Lung (tissue), 12 donors: ENCODE results near the gene LDLRAD4. TPM values are rescaled to one million over a fixed set of nuclear protein-coding genes. Genes with fewer than 3 reads are reported as not detected.

Experiments used
- ATAC-seq: fragments of 200-7000 bp; cut with Tn5 transposase; one replicate; pipeline ENCODE4 v1.9.1; 2020; ENCODE audit warnings: moderate number of reproducible peaks; ENCODE audit not compliant: insufficient read depth, low FRiP score
- DNase-seq, 3 donors: peaks; one replicate each; pipeline ENCODE4 v3.0.0-alpha.2; 2013 to 2017
- H3K27ac ChIP-seq, 2 donors: one replicate each; pipeline ENCODE4 v1.5.1; 2013; ENCODE audit warnings: mild to moderate bottlenecking in 2 of 2, moderate library complexity in 2 of 2, control low read depth in 1 of 2, inconsistent platforms in 1 of 2, low read depth in 1 of 2, low read length in 1 of 2
- H3K27me3 ChIP-seq, 3 donors: one replicate each; pipeline ENCODE4 v1.5.1; 2013; ENCODE audit warnings: low read length in 2 of 3; ENCODE audit not compliant: control insufficient read depth in 3 of 3, insufficient read depth in 3 of 3
- H3K36me3 ChIP-seq, 4 donors: one replicate each; pipeline ENCODE4 v1.5.1; 2013; ENCODE audit warnings: low read length in 4 of 4, mild to moderate bottlenecking in 1 of 4, moderate library complexity in 1 of 4; ENCODE audit not compliant: control insufficient read depth in 4 of 4, insufficient read depth in 4 of 4
- H3K4me1 ChIP-seq, 5 donors: one replicate each; pipeline ENCODE4 v1.5.1; 2013; ENCODE audit warnings: low read length in 5 of 5, mild to moderate bottlenecking in 2 of 5, moderate library complexity in 1 of 5; ENCODE audit not compliant: control insufficient read depth in 5 of 5, insufficient read depth in 5 of 5
- H3K4me3 ChIP-seq: one replicate; pipeline ENCODE4 v1.5.1; 2013; ENCODE audit warnings: mild to moderate bottlenecking, control low read depth, moderate library complexity
- H3K9ac ChIP-seq, 2 donors: one replicate each; pipeline ENCODE4 v1.5.1; 2013; ENCODE audit warnings: low read length in 2 of 2, control low read depth in 1 of 2; ENCODE audit not compliant: insufficient read depth in 1 of 2
- H3K9me3 ChIP-seq, 4 donors: one replicate each; pipeline ENCODE4 v1.5.1; 2013; ENCODE audit warnings: low read length in 3 of 4, mild to moderate bottlenecking in 1 of 4, moderate library complexity in 1 of 4; ENCODE audit not compliant: control insufficient read depth in 4 of 4, insufficient read depth in 3 of 4
- WGBS, 2 donors: extraction: QIAGEN DNeasy Blood & Tissue Kit; methylation state at CpG; one replicate each; pipeline ENCODE4 v1.1.7; 2013; 5-methylcytosine and 5-hydroxymethylcytosine counted together
- polyA plus RNA-seq, 2 donors: library from polyadenylated mRNA; stranded (reverse); fragments of 200-250 nt; gene quantifications; one replicate each; pipeline ENCODE4 v1.2.1, GENCODE V29; 2013
- total RNA-seq, 2 donors: library from RNA; depleted of rRNA in 1 of 2; stranded (reverse); fragments of >200 nt in 1 of 2; gene quantifications; one replicate each; pipeline ENCODE4 v1.2.1, GENCODE V29; 2014 to 2021
- TF ChIP-seq, protein P1 (sequence below): IDR thresholded peaks from 2 replicates; pipeline ENCODE4 v1.5.1; 2012; ENCODE audit warnings: mild to moderate bottlenecking; ENCODE audit errors: control extremely low read depth, extremely low read depth
- donor health status: control.
- donor health status: control.
- donor health status: Bipolar disorder and iron deficiency.
- donor health status: healthy.
- donor health status: DM: yes; HTN: yes; CAD: no.

The LDLRAD4 gene
- total and polyA plus RNA-seq, 4 donors, result 3.2 to 62.4 (median 19.9) TPM

DNA sequence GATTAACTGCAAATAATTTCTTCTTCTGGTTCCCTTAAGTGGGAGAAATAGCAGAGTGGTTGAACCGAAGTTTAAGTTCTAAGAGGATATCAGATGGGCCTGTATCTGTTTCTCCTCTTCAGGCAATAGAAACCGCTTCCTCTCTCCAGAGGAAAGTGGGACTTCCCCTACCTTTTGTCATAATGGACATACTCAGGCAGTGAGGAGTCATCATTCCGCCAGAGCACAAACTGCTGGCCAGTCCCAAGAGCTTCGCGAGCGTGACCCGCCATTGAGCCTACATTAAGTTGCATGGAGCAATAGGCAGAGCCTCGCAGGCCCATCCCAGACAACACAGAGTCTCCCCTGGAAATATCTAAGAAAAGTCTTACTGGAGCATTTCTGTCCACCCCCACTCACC is 158.9 kb downstream of the LDLRAD4 start:
- Histone ChIP-seq H3K9me3 (no peaks in the 10 kb centered on the region), H3K36me3 (no peaks in the 10 kb centered on the region), H3K4me1 (peaks cover 3 to 17% (median 10%) of the 10 kb centered on the region in 5 donors), H3K27me3 (no peaks in the 10 kb centered on the region), H3K4me3 (no peak overlapping the region), H3K9ac (no peak overlapping the region), H3K27ac (no peak overlapping the region)
- no peak for ATAC-seq
- WGBS, 2 donors, result 67 to 71% methylated on average over 8 of the region's 8 CpGs
- DNase-seq, result no peak
- TF ChIP-seq, protein P1, sequence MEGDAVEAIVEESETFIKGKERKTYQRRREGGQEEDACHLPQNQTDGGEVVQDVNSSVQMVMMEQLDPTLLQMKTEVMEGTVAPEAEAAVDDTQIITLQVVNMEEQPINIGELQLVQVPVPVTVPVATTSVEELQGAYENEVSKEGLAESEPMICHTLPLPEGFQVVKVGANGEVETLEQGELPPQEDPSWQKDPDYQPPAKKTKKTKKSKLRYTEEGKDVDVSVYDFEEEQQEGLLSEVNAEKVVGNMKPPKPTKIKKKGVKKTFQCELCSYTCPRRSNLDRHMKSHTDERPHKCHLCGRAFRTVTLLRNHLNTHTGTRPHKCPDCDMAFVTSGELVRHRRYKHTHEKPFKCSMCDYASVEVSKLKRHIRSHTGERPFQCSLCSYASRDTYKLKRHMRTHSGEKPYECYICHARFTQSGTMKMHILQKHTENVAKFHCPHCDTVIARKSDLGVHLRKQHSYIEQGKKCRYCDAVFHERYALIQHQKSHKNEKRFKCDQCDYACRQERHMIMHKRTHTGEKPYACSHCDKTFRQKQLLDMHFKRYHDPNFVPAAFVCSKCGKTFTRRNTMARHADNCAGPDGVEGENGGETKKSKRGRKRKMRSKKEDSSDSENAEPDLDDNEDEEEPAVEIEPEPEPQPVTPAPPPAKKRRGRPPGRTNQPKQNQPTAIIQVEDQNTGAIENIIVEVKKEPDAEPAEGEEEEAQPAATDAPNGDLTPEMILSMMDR, result no peak

DNA sequence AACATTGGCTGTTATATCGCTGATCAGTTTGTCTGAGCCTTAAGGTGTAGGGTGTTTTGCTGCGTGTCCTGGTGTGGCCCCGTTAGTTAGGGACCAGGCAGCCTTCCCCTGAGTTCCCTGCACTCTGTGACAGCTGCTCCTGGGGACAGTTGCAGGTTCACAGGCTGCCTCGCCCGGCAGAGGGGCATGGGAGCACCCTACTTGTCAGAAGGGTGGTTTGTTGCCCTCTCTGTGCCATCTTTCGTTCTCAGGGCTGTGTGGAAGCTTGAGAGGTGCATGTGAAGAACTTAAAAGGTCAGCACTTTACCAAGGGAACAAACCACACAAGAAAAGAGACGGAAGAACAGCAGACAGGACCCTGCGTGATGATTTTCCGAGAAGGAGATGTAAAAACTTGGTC is 159.6 kb downstream of the LDLRAD4 start:
- no peaks in the 10 kb centered on the region for H3K36me3 ChIP-seq
- ATAC-seq (no peak), DNase-seq (no peak)
- peaks cover 9 to 20% (median 16%) of the 10 kb centered on the region in 5 donors for H3K4me1 ChIP-seq
- TF ChIP-seq, protein P1, result no peak
- H3K9me3 ChIP-seq, result no peaks in the 10 kb centered on the region
- no peak overlapping the region for H3K9ac ChIP-seq
- WGBS, 2 donors, result 87 to 92% methylated on average over 9 of the region's 9 CpGs
- H3K27ac ChIP-seq, result no peak overlapping the region
- no peaks in the 10 kb centered on the region for H3K27me3 ChIP-seq
- no peak overlapping the region for H3K4me3 ChIP-seq

DNA sequence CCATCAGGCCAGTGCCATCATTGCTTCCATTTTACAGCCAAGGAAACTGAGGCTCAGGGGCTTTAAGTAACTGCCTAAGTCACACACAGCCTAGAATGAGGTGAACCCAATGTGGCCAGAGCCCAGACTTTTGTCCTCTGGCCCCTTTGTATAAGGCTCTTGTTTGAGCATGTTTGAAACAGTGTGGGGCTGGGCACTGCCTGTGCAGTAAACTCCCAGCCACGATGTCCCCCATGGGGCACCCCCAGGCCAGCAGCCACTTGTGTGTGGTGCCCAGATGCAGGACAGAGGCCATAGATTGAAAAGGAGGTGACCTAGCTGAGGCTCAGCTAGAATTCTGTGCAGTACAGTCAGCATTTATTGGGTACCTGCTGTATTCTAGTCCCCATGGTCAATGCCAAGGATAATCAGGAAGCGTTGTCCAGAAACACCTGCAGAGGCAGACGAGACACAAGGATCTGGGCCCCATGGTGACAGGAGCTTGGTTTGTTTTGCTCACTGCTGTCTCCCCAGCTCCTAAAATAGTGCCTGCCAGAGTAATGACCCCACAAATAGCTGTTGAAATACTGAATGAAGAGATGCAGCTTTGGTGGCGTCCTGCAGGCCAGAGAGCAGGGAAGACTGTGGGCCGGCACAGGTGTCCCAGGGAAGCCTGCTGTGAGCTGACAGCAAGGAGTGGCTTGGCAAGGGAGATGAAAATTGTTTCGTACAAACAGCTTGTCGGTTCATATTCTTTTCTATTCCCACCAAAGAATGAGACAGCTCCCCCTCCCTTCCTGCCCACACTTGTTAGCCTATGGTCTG is 160.7 kb downstream of the LDLRAD4 start:
- Histone ChIP-seq H3K27ac (no peak overlapping the region), H3K36me3 (no peaks in the 10 kb centered on the region), H3K4me3 (no peak overlapping the region), H3K4me1 (peaks cover 9 to 20% (median 16%) of the 10 kb centered on the region in 5 donors), H3K9ac (no peak overlapping the region), H3K9me3 (no peaks in the 10 kb centered on the region), H3K27me3 (no peaks in the 10 kb centered on the region)
- 75 to 84% methylated on average over 7 of the region's 7 CpGs for WGBS, 2 donors
- TF ChIP-seq, protein P1, result no peak
- no peak for ATAC-seq
- DNase-seq, result peak in 1 of 3 donors; percentile 17
